ENCODE data around the gene HCN4. TPM values are rescaled to one million over a fixed set of nuclear protein-coding genes. Genes with fewer than 3 reads are reported as not detected.

The HCN4 gene
- total and polyA plus RNA-seq, 4 donors, result not detected

DNA sequence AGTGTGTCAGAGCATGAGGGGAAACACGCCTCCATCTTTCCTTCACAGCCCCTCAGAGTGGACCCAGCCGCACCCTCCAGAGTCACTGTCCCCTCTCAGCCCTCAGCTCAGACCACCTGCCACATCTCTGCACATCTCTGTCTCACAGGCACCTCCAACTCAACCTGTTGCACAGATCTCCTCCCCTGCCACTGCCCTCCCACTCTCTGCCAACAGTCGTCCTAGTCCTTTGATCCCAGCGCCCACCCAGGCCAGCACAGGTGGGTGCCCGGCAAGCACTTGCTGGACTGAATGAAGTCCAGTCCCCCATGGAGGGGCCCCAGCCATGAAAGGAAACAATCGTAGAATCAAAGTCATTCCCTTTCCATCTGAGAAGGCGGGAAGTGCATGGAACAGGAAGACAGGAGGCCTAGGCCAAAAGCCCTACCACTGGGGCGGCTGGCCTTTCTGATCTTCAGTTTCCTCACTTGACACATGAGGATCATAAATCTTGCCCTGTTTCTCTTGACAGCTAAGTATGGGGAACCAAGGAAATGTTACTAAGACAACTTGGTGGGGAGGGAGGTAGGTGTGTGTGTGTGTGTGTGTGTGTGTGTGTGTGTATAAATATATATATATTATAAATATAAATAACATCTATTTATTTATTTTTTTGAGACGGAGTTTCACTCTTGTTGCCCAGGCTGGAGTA, 28.1 kb downstream of the HCN4 start (continued):
- TF ChIP-seq YY1 (IDR thresholded peaks at IDR 0.05), result no peak

DNA sequence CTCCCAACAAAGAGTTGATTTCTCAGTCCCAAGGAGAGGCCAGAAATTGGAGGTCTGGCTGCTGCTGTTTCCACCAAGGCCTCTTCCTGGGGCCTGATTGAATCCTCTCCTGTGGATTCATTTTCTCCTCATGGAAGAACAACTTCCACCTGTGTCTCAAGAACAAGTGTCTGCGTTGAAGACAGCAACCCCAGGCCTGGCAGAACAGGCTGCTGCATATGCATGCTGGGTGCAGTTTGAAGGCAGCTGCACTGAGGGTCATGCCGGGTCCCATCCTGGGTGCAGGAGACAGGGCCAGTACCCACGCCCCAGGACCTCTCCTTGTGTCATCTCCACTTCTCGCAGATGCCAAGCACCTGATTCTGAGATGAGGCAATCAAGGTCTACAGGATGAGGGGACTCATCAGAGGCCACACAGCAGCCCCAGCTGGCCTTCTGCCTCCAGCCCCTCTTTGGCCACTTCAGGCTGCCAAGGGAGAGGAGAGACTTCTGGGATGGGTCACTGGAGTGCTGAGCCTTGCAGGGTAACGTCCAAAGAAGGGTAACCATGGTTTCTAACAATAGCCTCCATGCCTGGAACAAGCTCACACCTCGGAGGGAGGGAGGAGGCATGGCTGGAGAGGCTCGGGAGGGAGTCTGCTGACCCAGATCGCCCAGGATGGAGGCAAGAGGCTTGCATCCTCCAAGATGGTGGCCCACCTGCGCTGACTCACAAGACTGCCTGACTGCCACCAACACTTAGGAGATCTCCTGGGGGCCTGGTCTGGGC, 30.0 kb downstream of the HCN4 start:
- Histone ChIP-seq H3K4me1 (ENCODE audit: control insufficient read depth in 4 of 4, insufficient read depth in 4 of 4, low read length in 3 of 4) (no peaks in the 10 kb centered on the region), H3K9ac (ENCODE audit: low read depth in 1 of 2, low read length in 2 of 2) (no peak overlapping the region), H3K4me3 (ENCODE audit: low read depth in 1 of 3, low read length in 3 of 3) (no peak overlapping the region), H3K9me3 (ENCODE audit: control insufficient read depth in 4 of 4, low read length in 3 of 4) (peaks cover 0 to 2% (median 0%) of the 10 kb centered on the region in 4 donors), H3K36me3 (ENCODE audit: control insufficient read depth in 4 of 4, insufficient read depth in 3 of 4, low read depth in 1 of 4, low read length in 3 of 4) (no peaks in the 10 kb centered on the region), H3K27me3 (ENCODE audit: control insufficient read depth in 4 of 4, insufficient read depth in 4 of 4, low read length in 3 of 4) (peaks cover 0 to 2% (median 0%) of the 10 kb centered on the region in 4 donors), H3K27ac (ENCODE audit: low read depth in 1 of 2, low read length in 2 of 2) (no peak overlapping the region)
- no peak for TF ChIP-seq HNF4G (IDR thresholded peaks at IDR 0.05)
- TF ChIP-seq FOXA2 (IDR thresholded peaks at IDR 0.05), result no peak
- TF ChIP-seq, protein P1, sequence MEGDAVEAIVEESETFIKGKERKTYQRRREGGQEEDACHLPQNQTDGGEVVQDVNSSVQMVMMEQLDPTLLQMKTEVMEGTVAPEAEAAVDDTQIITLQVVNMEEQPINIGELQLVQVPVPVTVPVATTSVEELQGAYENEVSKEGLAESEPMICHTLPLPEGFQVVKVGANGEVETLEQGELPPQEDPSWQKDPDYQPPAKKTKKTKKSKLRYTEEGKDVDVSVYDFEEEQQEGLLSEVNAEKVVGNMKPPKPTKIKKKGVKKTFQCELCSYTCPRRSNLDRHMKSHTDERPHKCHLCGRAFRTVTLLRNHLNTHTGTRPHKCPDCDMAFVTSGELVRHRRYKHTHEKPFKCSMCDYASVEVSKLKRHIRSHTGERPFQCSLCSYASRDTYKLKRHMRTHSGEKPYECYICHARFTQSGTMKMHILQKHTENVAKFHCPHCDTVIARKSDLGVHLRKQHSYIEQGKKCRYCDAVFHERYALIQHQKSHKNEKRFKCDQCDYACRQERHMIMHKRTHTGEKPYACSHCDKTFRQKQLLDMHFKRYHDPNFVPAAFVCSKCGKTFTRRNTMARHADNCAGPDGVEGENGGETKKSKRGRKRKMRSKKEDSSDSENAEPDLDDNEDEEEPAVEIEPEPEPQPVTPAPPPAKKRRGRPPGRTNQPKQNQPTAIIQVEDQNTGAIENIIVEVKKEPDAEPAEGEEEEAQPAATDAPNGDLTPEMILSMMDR (IDR thresholded peaks at IDR 0.05; ENCODE audit: low read depth, low read length, missing input control), result no peak
- TF ChIP-seq EGR1 (IDR thresholded peaks at IDR 0.05; ENCODE audit: low read depth in 2 of 2), result no peak
- TF ChIP-seq NR2F2 (IDR thresholded peaks at IDR 0.05), result no peak
- TF ChIP-seq RAD21 (IDR thresholded peaks at IDR 0.05), result no peak
- TF ChIP-seq, protein P2, sequence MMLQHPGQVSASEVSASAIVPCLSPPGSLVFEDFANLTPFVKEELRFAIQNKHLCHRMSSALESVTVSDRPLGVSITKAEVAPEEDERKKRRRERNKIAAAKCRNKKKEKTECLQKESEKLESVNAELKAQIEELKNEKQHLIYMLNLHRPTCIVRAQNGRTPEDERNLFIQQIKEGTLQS (IDR thresholded peaks at IDR 0.05), result no peak
- TF ChIP-seq GABPA (IDR thresholded peaks at IDR 0.05 in 1 of 2, conservative IDR thresholded peaks at IDR 0.05 in 1 of 2), result no peak
- TF ChIP-seq FOXA1 (IDR thresholded peaks at IDR 0.05), result no peak
- no peak for TF ChIP-seq TAF1 (conservative IDR thresholded peaks at IDR 0.05)
- TF ChIP-seq JUND (IDR thresholded peaks at IDR 0.05), result no peak
- TF ChIP-seq HNF4A (conservative IDR thresholded peaks at IDR 0.05), result no peak
- DNase-seq (ENCODE audit: low spot score), result no peak
- 77% methylated on average over 9 of the region's 9 CpGs for WGBS

DNA sequence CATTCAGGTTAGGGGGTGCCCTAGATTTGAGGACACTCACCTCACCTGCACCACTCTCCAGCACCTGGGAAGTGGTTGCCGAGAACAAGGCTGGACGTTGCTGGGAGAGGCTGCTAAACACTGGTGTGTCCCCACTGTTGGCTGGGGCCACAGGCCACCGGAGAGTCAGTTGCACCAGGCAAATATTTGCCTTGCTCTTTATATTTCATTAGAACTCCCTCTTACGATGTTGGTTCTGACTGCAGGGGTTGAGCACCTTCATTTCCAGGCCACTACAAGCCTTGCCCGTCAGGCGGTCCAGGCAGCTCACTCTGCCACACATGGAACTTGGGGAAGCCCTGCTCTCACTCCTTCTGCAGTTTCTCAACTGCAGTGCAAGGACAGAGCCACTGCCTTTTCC, 30.7 kb downstream of the HCN4 start:
- Histone ChIP-seq H3K27me3 (ENCODE audit: control insufficient read depth in 4 of 4, insufficient read depth in 4 of 4, low read length in 3 of 4) (peaks cover 0 to 2% (median 0%) of the 10 kb centered on the region in 4 donors), H3K9ac (ENCODE audit: low read depth in 1 of 2, low read length in 2 of 2) (no peak overlapping the region), H3K27ac (ENCODE audit: low read depth in 1 of 2, low read length in 2 of 2) (no peak overlapping the region), H3K9me3 (ENCODE audit: control insufficient read depth in 4 of 4, low read length in 3 of 4) (peaks cover 0 to 2% (median 0%) of the 10 kb centered on the region in 4 donors), H3K4me3 (ENCODE audit: low read depth in 1 of 3, low read length in 3 of 3) (no peak overlapping the region), H3K36me3 (ENCODE audit: control insufficient read depth in 4 of 4, insufficient read depth in 3 of 4, low read depth in 1 of 4, low read length in 3 of 4) (no peaks in the 10 kb centered on the region), H3K4me1 (ENCODE audit: control insufficient read depth in 4 of 4, insufficient read depth in 4 of 4, low read length in 3 of 4) (no peaks in the 10 kb centered on the region)
- no peak for DNase-seq (ENCODE audit: low spot score)
- WGBS, result 59% methylated on average over 6 of the region's 6 CpGs
- TF ChIP-seq GABPA (IDR thresholded peaks at IDR 0.05 in 1 of 2, conservative IDR thresholded peaks at IDR 0.05 in 1 of 2) (no peak), JUND (IDR thresholded peaks at IDR 0.05) (no peak), HNF4A (conservative IDR thresholded peaks at IDR 0.05) (no peak), RXRA (IDR thresholded peaks at IDR 0.05) (no peak), FOXA2 (IDR thresholded peaks at IDR 0.05) (no peak), YY1 (IDR thresholded peaks at IDR 0.05) (no peak), TAF1 (conservative IDR thresholded peaks at IDR 0.05) (no peak), HNF4G (IDR thresholded peaks at IDR 0.05) (no peak), NR2F2 (IDR thresholded peaks at IDR 0.05) (no peak), RAD21 (IDR thresholded peaks at IDR 0.05) (no peak)
- TF ChIP-seq, protein P3, sequence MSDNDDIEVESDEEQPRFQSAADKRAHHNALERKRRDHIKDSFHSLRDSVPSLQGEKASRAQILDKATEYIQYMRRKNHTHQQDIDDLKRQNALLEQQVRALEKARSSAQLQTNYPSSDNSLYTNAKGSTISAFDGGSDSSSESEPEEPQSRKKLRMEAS (IDR thresholded peaks at IDR 0.05), result no peak
- TF ChIP-seq, protein P1 (IDR thresholded peaks at IDR 0.05; ENCODE audit: low read depth, low read length, missing input control), result no peak
- TF ChIP-seq, protein P2 (IDR thresholded peaks at IDR 0.05), result no peak
- TF ChIP-seq, protein P4, sequence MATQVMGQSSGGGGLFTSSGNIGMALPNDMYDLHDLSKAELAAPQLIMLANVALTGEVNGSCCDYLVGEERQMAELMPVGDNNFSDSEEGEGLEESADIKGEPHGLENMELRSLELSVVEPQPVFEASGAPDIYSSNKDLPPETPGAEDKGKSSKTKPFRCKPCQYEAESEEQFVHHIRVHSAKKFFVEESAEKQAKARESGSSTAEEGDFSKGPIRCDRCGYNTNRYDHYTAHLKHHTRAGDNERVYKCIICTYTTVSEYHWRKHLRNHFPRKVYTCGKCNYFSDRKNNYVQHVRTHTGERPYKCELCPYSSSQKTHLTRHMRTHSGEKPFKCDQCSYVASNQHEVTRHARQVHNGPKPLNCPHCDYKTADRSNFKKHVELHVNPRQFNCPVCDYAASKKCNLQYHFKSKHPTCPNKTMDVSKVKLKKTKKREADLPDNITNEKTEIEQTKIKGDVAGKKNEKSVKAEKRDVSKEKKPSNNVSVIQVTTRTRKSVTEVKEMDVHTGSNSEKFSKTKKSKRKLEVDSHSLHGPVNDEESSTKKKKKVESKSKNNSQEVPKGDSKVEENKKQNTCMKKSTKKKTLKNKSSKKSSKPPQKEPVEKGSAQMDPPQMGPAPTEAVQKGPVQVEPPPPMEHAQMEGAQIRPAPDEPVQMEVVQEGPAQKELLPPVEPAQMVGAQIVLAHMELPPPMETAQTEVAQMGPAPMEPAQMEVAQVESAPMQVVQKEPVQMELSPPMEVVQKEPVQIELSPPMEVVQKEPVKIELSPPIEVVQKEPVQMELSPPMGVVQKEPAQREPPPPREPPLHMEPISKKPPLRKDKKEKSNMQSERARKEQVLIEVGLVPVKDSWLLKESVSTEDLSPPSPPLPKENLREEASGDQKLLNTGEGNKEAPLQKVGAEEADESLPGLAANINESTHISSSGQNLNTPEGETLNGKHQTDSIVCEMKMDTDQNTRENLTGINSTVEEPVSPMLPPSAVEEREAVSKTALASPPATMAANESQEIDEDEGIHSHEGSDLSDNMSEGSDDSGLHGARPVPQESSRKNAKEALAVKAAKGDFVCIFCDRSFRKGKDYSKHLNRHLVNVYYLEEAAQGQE (IDR thresholded peaks at IDR 0.05), result no peak
- TF ChIP-seq, protein P5, sequence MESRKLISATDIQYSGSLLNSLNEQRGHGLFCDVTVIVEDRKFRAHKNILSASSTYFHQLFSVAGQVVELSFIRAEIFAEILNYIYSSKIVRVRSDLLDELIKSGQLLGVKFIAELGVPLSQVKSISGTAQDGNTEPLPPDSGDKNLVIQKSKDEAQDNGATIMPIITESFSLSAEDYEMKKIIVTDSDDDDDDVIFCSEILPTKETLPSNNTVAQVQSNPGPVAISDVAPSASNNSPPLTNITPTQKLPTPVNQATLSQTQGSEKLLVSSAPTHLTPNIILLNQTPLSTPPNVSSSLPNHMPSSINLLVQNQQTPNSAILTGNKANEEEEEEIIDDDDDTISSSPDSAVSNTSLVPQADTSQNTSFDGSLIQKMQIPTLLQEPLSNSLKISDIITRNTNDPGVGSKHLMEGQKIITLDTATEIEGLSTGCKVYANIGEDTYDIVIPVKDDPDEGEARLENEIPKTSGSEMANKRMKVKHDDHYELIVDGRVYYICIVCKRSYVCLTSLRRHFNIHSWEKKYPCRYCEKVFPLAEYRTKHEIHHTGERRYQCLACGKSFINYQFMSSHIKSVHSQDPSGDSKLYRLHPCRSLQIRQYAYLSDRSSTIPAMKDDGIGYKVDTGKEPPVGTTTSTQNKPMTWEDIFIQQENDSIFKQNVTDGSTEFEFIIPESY (IDR thresholded peaks at IDR 0.05), result no peak
